K562 (cell line): ENCODE data around the gene TRAF3IP3. TPM values are rescaled to one million over a fixed set of nuclear protein-coding genes. Genes with fewer than 3 reads are reported as not detected.

ENCODE experiments used
- ATAC-seq: fragments of 200-7000 bp; cut with Tn5 transposase; 3 replicates; pipeline ENCODE4 v1.9.1; 2020; ENCODE audit warnings: moderate library complexity
- BruUV-seq: library from RNA; stranded (reverse); fragments of 400-500 nt; replicated peaks from 2 replicates; lab custom pipeline; 2021; lab: Mats Ljungman, UMichigan
- CTCF ChIA-PET: fragments of 300-600 bp; formaldehyde crosslinking; extraction: SDS; loops from one replicate; lab custom pipeline; 2021; ENCODE audit warnings: low intra/inter-chr PET ratio; lab: Yijun Ruan, JAX
- POLR2A ChIA-PET: fragments of 300-600, 350-650 bp; sonication (Branson Sonifier 250); formaldehyde crosslinking; extraction: SDS; loops from one replicate; lab custom pipeline; 2021; ENCODE audit warnings: antibody characterized with exemption, inconsistent platforms; lab: Yijun Ruan, JAX
- DNase-seq, 4 experiments: peaks; one replicate each; pipeline versions ENCODE4 v3.0.0 to v3.0.0-alpha.2; 2011 to 2018; ENCODE audit warnings: low spot score in 3 of 4, mixed read lengths in 3 of 4; ENCODE audit errors: extremely low read depth in 1 of 4
- FAIRE-seq: peaks from 2 replicates; lab custom pipeline; 2011; peaks lifted over from hg19 to GRCh38; lab: Jason Lieb, UNC
- H2AFZ ChIP-seq: 2 replicates; pipeline ENCODE4 v1.6.0; 2011; ENCODE audit warnings: low read depth, low read length, control low read depth, inconsistent platforms
- H3K27ac ChIP-seq: fragments of 200-600 bp; 3 replicates; pipeline ENCODE4 v1.8.0; 2011; ENCODE audit warnings: low read depth, mild to moderate bottlenecking, control low read depth, inconsistent platforms, low read length, moderate library complexity, mixed read lengths; ENCODE audit errors: extremely low read depth
- H3K27me3 ChIP-seq, 2 experiments: fragments of 300-600 bp in 1 of 2; 2 replicates in 1 of 2; 3 replicates in 1 of 2; pipeline versions ENCODE4 v1.6.0 to v1.8.0; 2011; ENCODE audit warnings: inconsistent platforms in 2 of 2, low read length in 2 of 2, mild to moderate bottlenecking in 1 of 2, mixed read lengths in 1 of 2, moderate library complexity in 1 of 2; ENCODE audit not compliant: control insufficient read depth in 2 of 2, insufficient read depth in 2 of 2
- H3K36me3 ChIP-seq: fragments of 300-600 bp; 3 replicates; pipeline ENCODE4 v1.8.0; 2011; ENCODE audit warnings: mild to moderate bottlenecking, low read length, inconsistent platforms; ENCODE audit not compliant: control insufficient read depth, insufficient read depth
- H3K4me1 ChIP-seq, 2 experiments: fragments of 200-600 bp in 1 of 2; replicated peaks in 1 of 2; 2 replicates in 1 of 2; 3 replicates in 1 of 2; pipeline versions ENCODE4 v1.5.1 to v1.8.0; 2011; ENCODE audit warnings: inconsistent platforms in 2 of 2, low read length in 2 of 2, mild to moderate bottlenecking in 1 of 2, mixed read lengths in 1 of 2, moderate library complexity in 1 of 2; ENCODE audit not compliant: control insufficient read depth in 2 of 2, insufficient read depth in 2 of 2
- H3K4me2 ChIP-seq: 2 replicates; pipeline ENCODE4 v1.6.1; 2011; ENCODE audit warnings: low read length, control low read depth, inconsistent platforms, mixed read lengths; ENCODE audit not compliant: insufficient read depth
- H3K4me3 ChIP-seq: fragments of 200-600 bp; sonication (generic), shearing (Covaris generic); 2 replicates; pipeline ENCODE4 v1.5.1; 2016; ENCODE audit warnings: control low read depth, inconsistent platforms
- H3K79me2 ChIP-seq: fragments of 200-600 bp; 3 replicates; pipeline ENCODE4 v1.8.0; 2011; ENCODE audit warnings: low read length, inconsistent platforms; ENCODE audit not compliant: control insufficient read depth, insufficient read depth
- H3K9ac ChIP-seq, 2 experiments: 2 replicates each; pipeline versions ENCODE4 v1.6.0 to v1.6.1; 2011; ENCODE audit warnings: low read depth in 2 of 2, low read length in 2 of 2, control low read depth in 1 of 2, inconsistent platforms in 1 of 2, mild to moderate bottlenecking in 1 of 2, mixed read lengths in 1 of 2; ENCODE audit not compliant: insufficient read depth in 1 of 2
- H3K9me1 ChIP-seq: one replicate; pipeline ENCODE4 v1.6.0; 2011; ENCODE audit warnings: inconsistent platforms, mild to moderate bottlenecking, low read length, moderate library complexity; ENCODE audit not compliant: control insufficient read depth, insufficient read depth
- H3K9me3 ChIP-seq: replicated peaks from 2 replicates; pipeline ENCODE4 v1.5.1; 2011; ENCODE audit warnings: low read depth, low read length, inconsistent platforms; ENCODE audit not compliant: control insufficient read depth, insufficient read depth
- H4K20me1 ChIP-seq: replicated peaks from 2 replicates; pipeline ENCODE4 v1.6.1; 2011; ENCODE audit warnings: low read length, inconsistent platforms, mixed read lengths; ENCODE audit not compliant: control insufficient read depth, insufficient read depth
- CSDE1 ChIP-seq, 2 experiments: fragments of 450-650 bp; IDR thresholded peaks; 2 replicates each; pipeline ENCODE4 v1.6.1; 2016; ENCODE audit warnings: mild to moderate bottlenecking in 1 of 2
- GABPB1 ChIP-seq: sonication (generic); formaldehyde crosslinking; IDR thresholded peaks from 2 replicates; pipeline ENCODE4 v1.8.0; 2022; ENCODE audit warnings: mild to moderate bottlenecking, missing genetic modification reagents
- NFE2 ChIP-seq: IDR thresholded peaks from 2 replicates; pipeline ENCODE4 v1.6.1; 2014; ENCODE audit warnings: antibody characterized with exemption, low read depth
- NUFIP1 ChIP-seq: fragments of 450-650 bp; IDR thresholded peaks from 2 replicates; pipeline ENCODE4 v1.6.1; 2018; ENCODE audit not compliant: partially characterized antibody
- ZEB2 ChIP-seq: fragments of 450-650 bp; IDR thresholded peaks from 2 replicates; pipeline ENCODE4 v1.6.1; 2016
- WGBS: fragments of 100-300 bp; shearing (Covaris generic); methylation state at CpG from one replicate; pipeline ENCODE4 v1.1.6; 2016; ENCODE audit warnings: low coverage, mixed read lengths; ENCODE audit not compliant: insufficient coverage; ENCODE audit errors: missing lambda C conversion rate; 5-methylcytosine and 5-hydroxymethylcytosine counted together
- in situ Hi-C: fragments of 300-500 bp; cut with MboI; formaldehyde crosslinking; loops from 4 replicates; pipeline ENCODE4 v1.15.0; 2018; ENCODE audit warnings: inconsistent platforms, mixed read lengths
- intact Hi-C: fragments of 100-400 bp; cut with micrococcal nuclease; formaldehyde crosslinking; loops from 2 replicates; pipeline ENCODE4 v1.14.2; 2022
- polyA plus RNA-seq, 8 experiments: library from polyadenylated mRNA; depleted of rRNA in 4 of 8; stranded (reverse) in 5 of 8; unstranded in 3 of 8; fragments of >200 nt; fragmentation: Nextera tagmentation in 2 of 8; fragmentation: Illumina TruSeq in 1 of 8; extraction: Ambion mirVana in 2 of 8; extraction: Trizol in 1 of 8; gene quantifications; 2 replicates each; pipeline versions ENCODE4 v1.2.1 to v1.2.3, GENCODE V29; 2011 to 2014; ENCODE audit warnings: inconsistent platforms in 1 of 8, missing spikeins in 1 of 8
- total RNA-seq, 7 experiments: library from RNA; depleted of rRNA in 6 of 7; stranded (reverse); fragments of >200 nt in 6 of 7; fragmentation: Illumina TruSeq in 2 of 7; extraction: Trizol in 2 of 7; gene quantifications; 2 replicates each; pipeline versions ENCODE4 v1.2.1 to v1.2.3, GENCODE V29; 2011 to 2021; ENCODE audit warnings: low replicate concordance in 1 of 7
- TF ChIP-seq, protein P1 (sequence below), 3 experiments: fragments of 200-800 bp in 1 of 3; sonication (Bioruptor generic) in 1 of 3; sonication (generic) in 1 of 3; formaldehyde crosslinking in 1 of 3; IDR thresholded peaks; 2 replicates each; pipeline versions ENCODE4 v1.6.1 to v1.8.0; 2016 to 2022; ENCODE audit warnings: mild to moderate bottlenecking in 2 of 3, missing compliant biosample characterization in 2 of 3, missing genetic modification characterization in 2 of 3, missing genetic modification reagents in 1 of 3
- TF ChIP-seq, protein P2 (sequence below): fragments of 250-450 bp; sonication (Bioruptor Pico); IDR thresholded peaks from 2 replicates; pipeline ENCODE4 v1.8.0; 2021; ENCODE audit warnings: mild to moderate bottlenecking, moderate library complexity

TRAF3IP3 gene
- total and polyA plus RNA-seq, 9 of the 15 experiments (the other 6 are each of a cell fraction or from before 2014, with no cell fraction given): 0.06 to 1.1 (median 0.31) TPM

DNA sequence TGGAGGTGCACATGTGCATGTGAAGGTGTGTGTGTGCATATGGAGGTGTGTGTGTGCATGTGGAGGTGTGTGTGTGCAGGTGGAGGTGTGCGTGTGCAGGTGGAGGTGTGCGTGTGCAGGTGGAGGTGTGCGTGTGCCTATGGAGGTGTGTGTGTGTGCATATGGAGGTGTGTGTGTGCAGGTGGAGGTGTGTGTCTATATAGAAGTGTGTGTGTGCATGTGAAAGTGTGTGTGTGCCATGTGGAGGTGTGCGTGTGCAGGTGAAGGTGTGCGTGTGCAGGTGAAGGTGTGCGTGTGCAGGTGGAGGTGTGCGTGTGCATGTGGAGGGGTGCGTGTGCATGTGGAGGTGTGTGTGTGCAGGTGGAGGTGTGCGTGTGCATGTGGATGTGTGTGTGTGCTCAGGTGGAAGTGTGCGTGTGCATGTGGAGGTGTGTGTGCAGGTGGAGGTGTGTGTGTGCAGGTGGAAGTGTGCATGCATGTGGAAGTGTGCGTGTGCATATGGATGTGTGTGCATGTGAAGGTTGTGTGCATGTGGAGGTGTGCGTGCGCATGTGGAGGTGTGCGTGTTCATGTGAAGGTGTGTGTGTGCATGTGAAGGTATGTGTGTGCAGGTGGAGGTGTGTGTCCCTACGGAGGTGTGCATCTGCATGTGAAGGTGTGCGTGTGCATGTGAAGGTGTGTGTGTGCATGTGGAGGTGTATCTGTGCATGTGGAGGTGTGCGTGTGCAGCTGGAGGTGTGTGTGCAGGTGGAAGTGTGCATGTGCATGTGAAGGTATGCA lies 15.0 kb downstream of the TRAF3IP3 start:
- CTCF ChIA-PET: no interaction called here
- no peak for DNase-seq
- no peak for ATAC-seq
- 57% methylated on average over 17 of the region's 17 CpGs for WGBS
- in situ Hi-C loops: no loop called here
- intact Hi-C loops: no loop called here
- no peaks in the 10 kb centered on the region; the same call in 1 of the 2 replicates for H3K9me3 ChIP-seq
- TF ChIP-seq, protein P1, sequence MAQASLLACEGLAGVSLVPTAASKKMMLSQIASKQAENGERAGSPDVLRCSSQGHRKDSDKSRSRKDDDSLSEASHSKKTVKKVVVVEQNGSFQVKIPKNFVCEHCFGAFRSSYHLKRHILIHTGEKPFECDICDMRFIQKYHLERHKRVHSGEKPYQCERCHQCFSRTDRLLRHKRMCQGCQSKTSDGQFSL (CRISPR knock-in tag; IDR thresholded peaks at IDR 0.05): 0 out of 2 replicates have a peak, but pooled peaks have one; percentile 41
- TF ChIP-seq, protein P1 (tag; IDR thresholded peaks at IDR 0.05): no peak
- no peak for TF ChIP-seq CSDE1 (IDR thresholded peaks at IDR 0.05)
- no peak for TF ChIP-seq NUFIP1
- TF ChIP-seq, protein P2, sequence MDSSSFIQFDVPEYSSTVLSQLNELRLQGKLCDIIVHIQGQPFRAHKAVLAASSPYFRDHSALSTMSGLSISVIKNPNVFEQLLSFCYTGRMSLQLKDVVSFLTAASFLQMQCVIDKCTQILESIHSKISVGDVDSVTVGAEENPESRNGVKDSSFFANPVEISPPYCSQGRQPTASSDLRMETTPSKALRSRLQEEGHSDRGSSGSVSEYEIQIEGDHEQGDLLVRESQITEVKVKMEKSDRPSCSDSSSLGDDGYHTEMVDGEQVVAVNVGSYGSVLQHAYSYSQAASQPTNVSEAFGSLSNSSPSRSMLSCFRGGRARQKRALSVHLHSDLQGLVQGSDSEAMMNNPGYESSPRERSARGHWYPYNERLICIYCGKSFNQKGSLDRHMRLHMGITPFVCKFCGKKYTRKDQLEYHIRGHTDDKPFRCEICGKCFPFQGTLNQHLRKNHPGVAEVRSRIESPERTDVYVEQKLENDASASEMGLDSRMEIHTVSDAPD (CRISPR knock-in tag): no peak
- TF ChIP-seq GABPB1 (CRISPR knock-in tag): no peak
- no peak for TF ChIP-seq NFE2
- TF ChIP-seq ZEB2: peak; percentile 24; the same call in 1 of the 2 replicates
- H3K79me2 ChIP-seq: no peaks in the 10 kb centered on the region
- H3K4me3 ChIP-seq: no peak overlapping the region
- no peak overlapping the region for H3K4me2 ChIP-seq
- H3K4me1 ChIP-seq: no peaks in the 10 kb centered on the region; a peak in 2 of 5 replicates
- no peak overlapping the region for H2AFZ ChIP-seq
- H3K9me1 ChIP-seq: no peaks in the 10 kb centered on the region
- H4K20me1 ChIP-seq: no peaks in the 10 kb centered on the region
- no peaks in the 10 kb centered on the region for H3K36me3 ChIP-seq
- no peak overlapping the region for H3K9ac ChIP-seq
- no peak for FAIRE-seq
- no TSS peak for BruUV-seq
- peaks cover 3 to 25% of the 10 kb centered on the region in 2 experiments; a peak in 4 of 5 replicates for H3K27me3 ChIP-seq
- POLR2A ChIA-PET: no interaction called here
- no peak overlapping the region for H3K27ac ChIP-seq
